ENCODE data around the gene GDF2. TPM values are rescaled to one million over a fixed set of nuclear protein-coding genes. Genes with fewer than 3 reads are reported as not detected.

Gene GDF2
- total RNA-seq, 4 donors from 2014 or later, result not detected

GRCh38 chr10:47325303-47326291 lies 3.3 kb downstream of the GDF2 start:
- WGBS, 2 donors, result 91 to 93% methylated on average over 29 to 30 of the region's 30 CpGs
- DNase-seq, result no peak
- no peaks in the 10 kb centered on the region for H3K4me1 ChIP-seq
- no peaks in the 10 kb centered on the region for H3K27me3 ChIP-seq
- no peaks in the 10 kb centered on the region for H3K36me3 ChIP-seq
- intact Hi-C loops (cut with DNase I), result no loop called here
- no peak for TF ChIP-seq CTCF (IDR thresholded peaks at IDR 0.05)
- no peak for TF ChIP-seq POLR2A (IDR thresholded peaks at IDR 0.05)
- H3K4me3 ChIP-seq (replicated peaks in 1 of 3), result no peak overlapping the region
- H3K9me3 ChIP-seq, result no peaks in the 10 kb centered on the region
- no peak overlapping the region for H3K27ac ChIP-seq

GRCh38 chr10:47326306-47326926 lies 4.2 kb downstream of the GDF2 start:
- Histone ChIP-seq H3K9me3 (no peaks in the 10 kb centered on the region), H3K36me3 (no peaks in the 10 kb centered on the region), H3K27me3 (no peaks in the 10 kb centered on the region), H3K27ac (no peak overlapping the region), H3K4me1 (no peaks in the 10 kb centered on the region), H3K4me3 (replicated peaks in 1 of 3) (no peak overlapping the region)
- WGBS, 2 donors, result 67 to 71% methylated on average over 2 to 5 of the region's 5 CpGs
- intact Hi-C loops (cut with DNase I), result no loop called here
- no peak for DNase-seq
- TF ChIP-seq CTCF (IDR thresholded peaks at IDR 0.05) (no peak), POLR2A (IDR thresholded peaks at IDR 0.05) (no peak)

- Histone ChIP-seq H3K27ac (no peak overlapping the region), H3K4me1 (no peaks in the 10 kb centered on the region), H3K4me3 (replicated peaks in 1 of 3) (no peak overlapping the region), H3K36me3 (no peaks in the 10 kb centered on the region), H3K9me3 (no peaks in the 10 kb centered on the region), H3K27me3 (no peaks in the 10 kb centered on the region)
- intact Hi-C loops (cut with DNase I), result no loop called here
- DNase-seq, result no peak
- WGBS, 2 donors, result 72 to 85% methylated on average over 11 of the region's 11 CpGs
- TF ChIP-seq CTCF (IDR thresholded peaks at IDR 0.05) (no peak), POLR2A (IDR thresholded peaks at IDR 0.05) (no peak)
Measured at GRCh38 chr10:47326927-47327330, 4.7 kb downstream of the GDF2 start.

- TF ChIP-seq POLR2A (IDR thresholded peaks at IDR 0.05) (no peak), CTCF (IDR thresholded peaks at IDR 0.05) (no peak)
- Histone ChIP-seq H3K36me3 (no peaks in the 10 kb centered on the region), H3K27ac (no peak overlapping the region), H3K4me1 (no peaks in the 10 kb centered on the region), H3K9me3 (no peaks in the 10 kb centered on the region), H3K27me3 (no peaks in the 10 kb centered on the region), H3K4me3 (replicated peaks in 1 of 3) (no peak overlapping the region)
- DNase-seq, result no peak
- 83 to 97% methylated on average over 3 to 4 of the region's 4 CpGs for WGBS, 2 donors
- intact Hi-C loops (cut with DNase I), result no loop called here
Measured at GRCh38 chr10:47329855-47330254, 7.6 kb downstream of the GDF2 start.

- H3K4me1 ChIP-seq, result no peaks in the 10 kb centered on the region
- TF ChIP-seq POLR2A (IDR thresholded peaks at IDR 0.05), result no peak
- TF ChIP-seq CTCF (IDR thresholded peaks at IDR 0.05), result no peak
- no peak overlapping the region for H3K27ac ChIP-seq
- no peak overlapping the region for H3K4me3 ChIP-seq (replicated peaks in 1 of 3)
- 94 to 96% methylated on average over 3 of the region's 3 CpGs for WGBS, 2 donors
- H3K36me3 ChIP-seq, result no peaks in the 10 kb centered on the region
- no peak for DNase-seq
- no peaks in the 10 kb centered on the region for H3K27me3 ChIP-seq
- H3K9me3 ChIP-seq, result no peaks in the 10 kb centered on the region
- intact Hi-C loops (cut with DNase I), result no loop called here
Measured at GRCh38 chr10:47330366-47330765, 8.1 kb downstream of the GDF2 start.

All from thyroid gland (tissue), 4 donors.